ENCODE results near the gene WWOX. TPM values are rescaled to one million over a fixed set of nuclear protein-coding genes. Genes with fewer than 3 reads are reported as not detected.

WWOX gene
- total RNA-seq, 4 donors from 2014 or later, result 76.8 to 102 (median 83.6) TPM

- no peaks in the 10 kb centered on the region for H3K9me3 ChIP-seq
- H3K4me3 ChIP-seq, result no peak overlapping the region
- H3K4me1 ChIP-seq, result no peaks in the 10 kb centered on the region
- no peak for TF ChIP-seq EP300 (IDR thresholded peaks at IDR 0.05)
- H3K27ac ChIP-seq, result no peak overlapping the region
- no peaks in the 10 kb centered on the region for H3K36me3 ChIP-seq
- 91 to 94% methylated on average over 13 of the region's 13 CpGs for WGBS, 2 donors
- H3K27me3 ChIP-seq, result no peaks in the 10 kb centered on the region
- no peak for DNase-seq (ENCODE audit: low spot score in 2 of 2)
These were observed 802.9 kb downstream of the WWOX start for GRCh38 chr16:78902321-78902720.

- Histone ChIP-seq H3K4me1 (no peaks in the 10 kb centered on the region), H3K4me3 (no peak overlapping the region), H3K27ac (no peak overlapping the region), H3K36me3 (no peaks in the 10 kb centered on the region), H3K9me3 (no peaks in the 10 kb centered on the region), H3K27me3 (no peaks in the 10 kb centered on the region)
- no peak for DNase-seq (ENCODE audit: low spot score in 2 of 2)
- TF ChIP-seq EP300 (IDR thresholded peaks at IDR 0.05), result no peak
- 80 to 93% methylated on average over 4 of the region's 4 CpGs for WGBS, 2 donors
These were observed 803.8 kb downstream of the WWOX start for GRCh38 chr16:78903237-78903636.

GRCh38 chr16:78903843-78904242, 804.4 kb downstream of the WWOX start:
- DNase-seq (ENCODE audit: low spot score in 2 of 2), result no peak
- Histone ChIP-seq H3K36me3 (no peaks in the 10 kb centered on the region), H3K4me1 (no peaks in the 10 kb centered on the region), H3K27ac (no peak overlapping the region), H3K27me3 (no peaks in the 10 kb centered on the region), H3K9me3 (no peaks in the 10 kb centered on the region), H3K4me3 (no peak overlapping the region)
- TF ChIP-seq POLR2A (IDR thresholded peaks at IDR 0.05), result no peak
- no peak for TF ChIP-seq CTCF (IDR thresholded peaks at IDR 0.05)
- no peak for TF ChIP-seq EP300 (IDR thresholded peaks at IDR 0.05)
- WGBS, 2 donors, result 89 to 93% methylated on average over 4 of the region's 4 CpGs

GRCh38 chr16:78906135-78906534, 806.7 kb downstream of the WWOX start:
- no peak overlapping the region for H3K4me3 ChIP-seq
- TF ChIP-seq EP300 (IDR thresholded peaks at IDR 0.05), result no peak
- TF ChIP-seq CTCF (IDR thresholded peaks at IDR 0.05), result no peak
- no peak for TF ChIP-seq POLR2A (IDR thresholded peaks at IDR 0.05)
- H3K36me3 ChIP-seq, result no peaks in the 10 kb centered on the region
- H3K4me1 ChIP-seq, result no peaks in the 10 kb centered on the region
- no peak overlapping the region for H3K27ac ChIP-seq
- no peaks in the 10 kb centered on the region for H3K9me3 ChIP-seq
- no peaks in the 10 kb centered on the region for H3K27me3 ChIP-seq
- no peak for DNase-seq (ENCODE audit: low spot score in 2 of 2)
- 76 to 77% methylated on average over 3 of the region's 3 CpGs for WGBS, 2 donors

GRCh38 chr16:78909226-78909625, 809.8 kb downstream of the WWOX start:
- DNase-seq (ENCODE audit: low spot score in 2 of 2), result no peak
- Histone ChIP-seq H3K9me3 (no peaks in the 10 kb centered on the region), H3K36me3 (no peaks in the 10 kb centered on the region), H3K27me3 (no peaks in the 10 kb centered on the region), H3K4me1 (no peaks in the 10 kb centered on the region), H3K4me3 (no peak overlapping the region), H3K27ac (no peak overlapping the region)
- TF ChIP-seq POLR2A (IDR thresholded peaks at IDR 0.05), result no peak
- TF ChIP-seq CTCF (IDR thresholded peaks at IDR 0.05), result no peak
- no peak for TF ChIP-seq EP300 (IDR thresholded peaks at IDR 0.05)
- 64 to 74% methylated on average over 5 of the region's 5 CpGs for WGBS, 2 donors

GRCh38 chr16:78915811-78916345, 816.4 kb downstream of the WWOX start:
- peaks cover 0 to 5% (median 0%) of the 10 kb centered on the region in 4 donors for H3K4me1 ChIP-seq
- no peaks in the 10 kb centered on the region for H3K36me3 ChIP-seq
- no peak overlapping the region for H3K27ac ChIP-seq
- TF ChIP-seq POLR2A (IDR thresholded peaks at IDR 0.05) (no peak), EP300 (IDR thresholded peaks at IDR 0.05) (no peak), CTCF (IDR thresholded peaks at IDR 0.05) (no peak)
- no peaks in the 10 kb centered on the region for H3K27me3 ChIP-seq
- DNase-seq (ENCODE audit: low spot score in 2 of 2), result no peak
- WGBS, 2 donors, result 60 to 72% methylated on average over 9 of the region's 9 CpGs
- H3K9me3 ChIP-seq, result no peaks in the 10 kb centered on the region
- H3K4me3 ChIP-seq, result no peak overlapping the region
